Measurements from ENCODE around the gene NRP1. TPM values are rescaled to one million over a fixed set of nuclear protein-coding genes. Genes with fewer than 3 reads are reported as not detected.
A peak's percentile ranks its signal among the peaks of the same experiment; 100 is the strongest.
"Not testable (repeated sequence)": the region's sequence is repeated elsewhere in the genome, so short reads cannot be mapped to it uniquely, and the experiment has no call there.

The NRP1 gene
- total RNA-seq, 1 donor from 2014 or later: 16.1 TPM

DNA sequence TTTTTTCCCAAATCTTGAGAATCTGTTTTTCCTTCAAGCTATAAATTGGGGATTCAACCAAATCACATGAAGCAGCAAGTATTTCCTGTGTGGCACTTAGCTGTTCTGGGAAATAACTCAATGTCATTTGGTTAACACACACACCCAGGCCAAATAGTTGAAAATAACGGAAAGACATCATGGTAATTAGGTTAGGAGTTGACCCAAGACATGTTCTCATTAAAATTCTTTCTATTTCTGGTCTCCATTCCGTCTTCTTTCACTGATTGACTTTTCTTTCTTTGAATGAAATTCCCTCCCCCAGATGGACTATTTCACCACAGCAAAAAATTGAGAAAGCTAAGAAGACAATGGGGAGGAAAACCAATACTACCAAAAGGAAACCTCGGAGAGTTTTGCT lies 30.5 kb downstream of the NRP1 start:
- Mint-ChIP-seq H3K27ac (ENCODE audit: unreplicated experiment) (no peak overlapping the region), H3K9me3 (peaks cover 2% of the 10 kb centered on the region), H3K36me3 (ENCODE audit: low read depth) (peaks cover 2% of the 10 kb centered on the region)

GRCh38 chr10:33302208-33302829 lies 32.1 kb downstream of the NRP1 start:
- no peak for DNase-seq (ENCODE audit: low read depth, low spot score)
- no peak overlapping the region for H3K27ac Mint-ChIP-seq (ENCODE audit: unreplicated experiment)
- H3K27me3 Mint-ChIP-seq (ENCODE audit: low read depth): no peaks in the 10 kb centered on the region
- H3K9me3 Mint-ChIP-seq: no peaks in the 10 kb centered on the region
- peaks cover 72% of the 10 kb centered on the region for H3K4me1 Mint-ChIP-seq
- TF ChIP-seq CTCF (conservative IDR thresholded peaks at IDR 0.05): no peak
- H3K36me3 Mint-ChIP-seq (ENCODE audit: low read depth): peaks cover 2% of the 10 kb centered on the region
- no peak overlapping the region for H3K4me3 Mint-ChIP-seq

More for the DNA sequence above, 30.5 kb downstream of the NRP1 start:
- no peak for DNase-seq (ENCODE audit: low read depth, low spot score)
- Mint-ChIP-seq H3K27me3 (ENCODE audit: low read depth) (no peaks in the 10 kb centered on the region), H3K4me3 (no peak overlapping the region), H3K4me1 (peaks cover 62% of the 10 kb centered on the region)
- no peak for TF ChIP-seq CTCF (conservative IDR thresholded peaks at IDR 0.05)

- Mint-ChIP-seq H3K9me3 (no peaks in the 10 kb centered on the region), H3K4me1 (peaks cover 61% of the 10 kb centered on the region), H3K27ac (ENCODE audit: unreplicated experiment) (peak overlapping the region; percentile 76), H3K36me3 (ENCODE audit: low read depth) (peaks cover 2% of the 10 kb centered on the region), H3K4me3 (no peak overlapping the region), H3K27me3 (ENCODE audit: low read depth) (no peaks in the 10 kb centered on the region)
- no peak for DNase-seq (ENCODE audit: low read depth, low spot score)
- no peak for TF ChIP-seq CTCF (conservative IDR thresholded peaks at IDR 0.05)
Observed at GRCh38 chr10:33301097-33301789, 33.2 kb downstream of the NRP1 start.

DNA sequence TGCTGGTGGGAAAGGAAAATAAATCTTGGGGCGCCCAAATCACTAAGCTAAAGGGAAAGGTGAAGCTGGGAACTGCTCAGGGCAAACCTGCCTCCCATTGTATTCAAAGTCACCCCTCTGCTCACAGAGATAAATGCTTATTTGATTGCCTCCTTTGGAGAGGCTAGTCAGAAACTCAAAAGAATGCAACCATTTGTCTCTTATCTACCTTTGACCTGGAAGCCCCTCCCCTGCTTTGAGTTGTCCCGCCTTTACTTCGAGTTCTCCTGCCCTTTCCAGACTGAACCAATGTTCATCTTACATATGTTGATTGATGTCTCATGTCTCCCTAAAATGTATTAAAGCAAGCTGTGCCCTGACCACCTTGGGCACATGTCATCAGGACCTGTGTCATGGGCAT lies 33.9 kb downstream of the NRP1 start:
- peaks cover 56% of the 10 kb centered on the region for H3K4me1 Mint-ChIP-seq
- H3K4me3 Mint-ChIP-seq; H3K27me3 Mint-ChIP-seq (ENCODE audit: low read depth); H3K27ac Mint-ChIP-seq (ENCODE audit: unreplicated experiment); H3K36me3 Mint-ChIP-seq (ENCODE audit: low read depth); H3K9me3 Mint-ChIP-seq; DNase-seq (ENCODE audit: low read depth, low spot score): not testable (repeated sequence)

DNA sequence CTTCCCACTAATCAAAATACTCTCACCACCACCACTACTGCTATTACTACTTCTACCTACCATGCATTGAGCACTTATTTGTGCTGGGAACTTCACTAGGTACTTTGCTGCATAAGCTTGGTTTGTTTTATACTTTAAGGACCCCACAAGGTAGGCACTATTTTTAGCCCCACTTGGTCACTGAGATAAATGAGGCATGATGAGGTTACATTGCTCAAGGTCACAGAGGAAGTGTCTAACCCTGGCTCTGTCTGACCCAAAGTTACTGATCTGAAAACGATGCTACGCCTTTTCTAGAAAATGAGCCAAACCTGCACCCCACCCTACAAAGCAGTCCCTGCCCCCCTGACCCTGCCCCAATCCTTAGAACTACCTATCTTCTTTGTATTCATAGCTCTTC lies 35.6 kb downstream of the NRP1 start:
- peaks cover 45% of the 10 kb centered on the region for H3K4me1 Mint-ChIP-seq
- DNase-seq (ENCODE audit: low read depth, low spot score): no peak
- H3K36me3 Mint-ChIP-seq (ENCODE audit: low read depth): peaks cover 2% of the 10 kb centered on the region
- H3K27me3 Mint-ChIP-seq (ENCODE audit: low read depth): no peaks in the 10 kb centered on the region
- TF ChIP-seq CTCF (conservative IDR thresholded peaks at IDR 0.05): no peak
- H3K27ac Mint-ChIP-seq (ENCODE audit: unreplicated experiment): no peak overlapping the region
- H3K4me3 Mint-ChIP-seq: no peak overlapping the region
- H3K9me3 Mint-ChIP-seq: no peaks in the 10 kb centered on the region

- peaks cover 45% of the 10 kb centered on the region for H3K4me1 Mint-ChIP-seq
- H3K27ac Mint-ChIP-seq (ENCODE audit: unreplicated experiment): peak overlapping the region; percentile 17
- no peak overlapping the region for H3K4me3 Mint-ChIP-seq
- no peaks in the 10 kb centered on the region for H3K9me3 Mint-ChIP-seq
- DNase-seq (ENCODE audit: low read depth, low spot score): no peak
- TF ChIP-seq CTCF (conservative IDR thresholded peaks at IDR 0.05): no peak
- no peaks in the 10 kb centered on the region for H3K27me3 Mint-ChIP-seq (ENCODE audit: low read depth)
- peaks cover 2% of the 10 kb centered on the region for H3K36me3 Mint-ChIP-seq (ENCODE audit: low read depth)
Observed at GRCh38 chr10:33298110-33298509, 36.4 kb downstream of the NRP1 start.

All from neural crest cell (in vitro differentiated cells).